Keratinocyte (primary cell): ENCODE measurements around the gene CPS1.

Experiments
- EZH2 ChIP-seq: IDR thresholded peaks from one replicate; pipeline ENCODE4 v1.6.1; 2012; ENCODE audit warnings: inconsistent platforms, mild to moderate bottlenecking, low read length, moderate library complexity
- TF ChIP-seq, protein P1 (sequence below), 3 experiments: IDR thresholded peaks in 1 of 3; conservative IDR thresholded peaks in 1 of 3; optimal IDR thresholded peaks in 1 of 3; 2 replicates in 2 of 3; 3 replicates in 1 of 3; pipeline versions ENCODE3 to v1.5.1; 2011; ENCODE audit warnings: low read length in 3 of 3, mild to moderate bottlenecking in 3 of 3, moderate library complexity in 2 of 3, control low read depth in 1 of 3, inconsistent platforms in 1 of 3; ENCODE audit not compliant: insufficient read depth in 2 of 3; ENCODE audit errors: extremely low read depth in 1 of 3

DNA sequence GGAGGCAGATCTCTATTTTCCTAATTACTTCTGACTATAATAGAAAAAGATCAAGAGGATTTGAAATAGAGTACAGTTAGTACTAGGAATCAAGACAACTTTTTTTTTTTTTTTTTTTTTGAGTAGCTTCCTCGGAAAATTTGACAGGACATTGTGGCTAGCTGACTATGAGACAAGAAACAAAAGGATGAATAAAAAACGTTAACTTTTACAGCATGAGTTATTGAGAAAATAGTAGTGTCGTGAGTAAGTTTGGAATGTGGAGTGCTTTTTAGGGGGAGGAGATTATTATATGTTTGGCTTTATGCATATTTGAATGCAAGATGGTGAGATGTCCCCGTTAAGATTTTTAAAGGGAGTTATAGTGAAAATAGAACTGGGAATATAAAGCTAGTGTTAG, 27.7 kb upstream of the CPS1 start:
- no peak for TF ChIP-seq EZH2
- TF ChIP-seq, protein P1, sequence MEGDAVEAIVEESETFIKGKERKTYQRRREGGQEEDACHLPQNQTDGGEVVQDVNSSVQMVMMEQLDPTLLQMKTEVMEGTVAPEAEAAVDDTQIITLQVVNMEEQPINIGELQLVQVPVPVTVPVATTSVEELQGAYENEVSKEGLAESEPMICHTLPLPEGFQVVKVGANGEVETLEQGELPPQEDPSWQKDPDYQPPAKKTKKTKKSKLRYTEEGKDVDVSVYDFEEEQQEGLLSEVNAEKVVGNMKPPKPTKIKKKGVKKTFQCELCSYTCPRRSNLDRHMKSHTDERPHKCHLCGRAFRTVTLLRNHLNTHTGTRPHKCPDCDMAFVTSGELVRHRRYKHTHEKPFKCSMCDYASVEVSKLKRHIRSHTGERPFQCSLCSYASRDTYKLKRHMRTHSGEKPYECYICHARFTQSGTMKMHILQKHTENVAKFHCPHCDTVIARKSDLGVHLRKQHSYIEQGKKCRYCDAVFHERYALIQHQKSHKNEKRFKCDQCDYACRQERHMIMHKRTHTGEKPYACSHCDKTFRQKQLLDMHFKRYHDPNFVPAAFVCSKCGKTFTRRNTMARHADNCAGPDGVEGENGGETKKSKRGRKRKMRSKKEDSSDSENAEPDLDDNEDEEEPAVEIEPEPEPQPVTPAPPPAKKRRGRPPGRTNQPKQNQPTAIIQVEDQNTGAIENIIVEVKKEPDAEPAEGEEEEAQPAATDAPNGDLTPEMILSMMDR (optimal IDR thresholded peaks at IDR 0.05 in 1 of 3, IDR thresholded peaks at IDR 0.05 in 1 of 3, conservative IDR thresholded peaks at IDR 0.05 in 1 of 3; ENCODE audit: extremely low read depth in 1 of 3, insufficient read depth in 2 of 3, low read length in 3 of 3), result no peak
